Measurements from ENCODE around the gene MARCHF7.

- TF ChIP-seq CTCF (IDR thresholded peaks at IDR 0.05) (no peak), POLR2A (IDR thresholded peaks at IDR 0.05) (no peak), POLR2AphosphoS5 (IDR thresholded peaks at IDR 0.05) (no peak), EP300 (IDR thresholded peaks at IDR 0.05) (no peak)
These were observed 41.5 kb downstream of the MARCHF7 start for GRCh38 chr2:159753797-159754196.
